GM18861 (cell line): ENCODE results near the gene FSTL4.

Source experiments
- ATAC-seq: cut with Tn5 transposase; IDR thresholded peaks from one replicate; pipeline ENCODE4 v1.9.1; 2021; ENCODE audit not compliant: unreplicated experiment

Gene FSTL4

DNA sequence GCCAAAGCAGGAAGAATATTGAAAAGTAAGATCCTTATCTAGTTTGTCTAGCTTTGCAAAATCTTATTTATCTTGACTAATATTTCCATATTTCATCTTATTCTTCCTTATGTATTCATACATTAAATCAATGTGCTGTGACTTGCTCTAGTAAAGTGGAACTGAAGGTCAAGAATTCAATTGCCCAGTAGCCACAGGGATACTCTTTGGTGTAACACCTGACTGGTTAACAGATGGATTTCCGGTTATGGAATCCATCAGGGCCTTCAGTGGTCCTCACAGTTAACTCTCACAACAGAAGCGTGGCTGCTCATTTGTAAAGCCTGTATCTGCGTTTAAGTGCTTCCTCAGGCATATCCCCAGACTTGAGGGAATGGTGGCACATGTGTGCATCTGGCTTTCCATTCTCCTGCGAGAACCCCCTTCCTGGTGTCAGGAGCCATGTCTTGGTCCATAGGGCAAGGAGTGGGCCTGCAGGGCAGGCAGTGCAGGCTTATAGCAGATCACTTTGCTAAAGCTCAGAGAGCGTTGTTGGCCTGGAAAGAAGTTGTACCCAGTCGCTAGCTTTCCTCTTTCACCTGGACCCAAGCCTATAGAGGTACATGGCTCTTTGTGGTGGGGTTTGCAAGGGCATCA is 461.3 kb downstream of the FSTL4 start:
- no peak for ATAC-seq

- no peak for ATAC-seq
Measured at GRCh38 chr5:133149345-133149744, 463.0 kb downstream of the FSTL4 start.

GRCh38 chr5:133147815-133148567 is 464.4 kb downstream of the FSTL4 start:
- no peak for ATAC-seq

GRCh38 chr5:133147411-133147810 is 464.9 kb downstream of the FSTL4 start:
- ATAC-seq, result no peak
